SHP77 (cell line): Measurements from ENCODE around the gene TMEM178B.

Source experiments
- DNase-seq, 2 experiments: peaks; one replicate each; lab custom pipeline; 2025; lab: John Stamatoyannopoulos, UW

TMEM178B gene

GRCh38 chr7:141528399-141528798, 454.5 kb downstream of the TMEM178B start:
- no peak for DNase-seq
